Epidermal melanocyte (primary cell): ENCODE data around the gene UBQLN4.

Source experiments
- DNase-seq: peaks from one replicate; pipeline ENCODE4 v3.0.0; 2011; ENCODE audit warnings: low spot score; ENCODE audit not compliant: insufficient read length

The UBQLN4 gene

DNA sequence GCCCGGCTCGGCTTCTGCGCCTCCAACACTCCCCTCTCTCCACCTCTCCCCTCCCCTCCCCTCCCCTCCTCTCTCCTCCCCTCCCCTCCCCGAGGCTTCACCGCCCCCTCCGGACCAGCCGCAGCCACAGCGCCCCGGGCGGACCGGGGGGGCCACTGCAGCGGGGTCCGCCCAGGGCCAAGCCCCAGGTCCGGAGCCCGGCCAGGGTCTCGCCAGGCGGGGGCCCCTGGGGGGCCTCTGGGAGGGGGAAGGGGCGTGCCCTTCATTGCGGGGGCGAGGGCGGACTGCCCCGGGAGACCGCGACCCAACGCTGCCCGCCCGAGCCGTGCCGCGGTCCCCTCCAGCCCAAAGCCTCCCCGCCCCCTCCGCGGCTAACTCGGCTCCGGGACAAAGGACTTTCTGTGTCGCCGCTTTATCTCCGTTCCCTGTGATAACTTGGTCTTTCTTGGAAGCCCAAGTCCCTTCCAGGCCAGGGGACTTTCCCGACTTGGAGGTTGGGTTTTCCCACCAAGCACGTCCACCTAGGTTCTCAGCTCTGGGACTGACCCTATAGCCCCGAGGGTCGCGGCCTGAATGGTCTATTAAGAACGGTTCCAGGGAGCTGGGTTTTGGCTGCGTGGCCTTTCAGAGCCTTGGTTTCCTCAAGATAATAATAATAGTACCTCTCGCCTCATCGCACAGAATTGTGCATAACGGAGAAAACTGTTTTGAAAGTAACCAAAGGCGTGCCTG, at the start of gene UBQLN4:
Gene UBQLN4 (minus strand): TSS at position 31 of the 732 bp plus-strand sequence. CDS start 97 bp downstream, outside the sequence.
- peak; percentile 77 for DNase-seq

DNA sequence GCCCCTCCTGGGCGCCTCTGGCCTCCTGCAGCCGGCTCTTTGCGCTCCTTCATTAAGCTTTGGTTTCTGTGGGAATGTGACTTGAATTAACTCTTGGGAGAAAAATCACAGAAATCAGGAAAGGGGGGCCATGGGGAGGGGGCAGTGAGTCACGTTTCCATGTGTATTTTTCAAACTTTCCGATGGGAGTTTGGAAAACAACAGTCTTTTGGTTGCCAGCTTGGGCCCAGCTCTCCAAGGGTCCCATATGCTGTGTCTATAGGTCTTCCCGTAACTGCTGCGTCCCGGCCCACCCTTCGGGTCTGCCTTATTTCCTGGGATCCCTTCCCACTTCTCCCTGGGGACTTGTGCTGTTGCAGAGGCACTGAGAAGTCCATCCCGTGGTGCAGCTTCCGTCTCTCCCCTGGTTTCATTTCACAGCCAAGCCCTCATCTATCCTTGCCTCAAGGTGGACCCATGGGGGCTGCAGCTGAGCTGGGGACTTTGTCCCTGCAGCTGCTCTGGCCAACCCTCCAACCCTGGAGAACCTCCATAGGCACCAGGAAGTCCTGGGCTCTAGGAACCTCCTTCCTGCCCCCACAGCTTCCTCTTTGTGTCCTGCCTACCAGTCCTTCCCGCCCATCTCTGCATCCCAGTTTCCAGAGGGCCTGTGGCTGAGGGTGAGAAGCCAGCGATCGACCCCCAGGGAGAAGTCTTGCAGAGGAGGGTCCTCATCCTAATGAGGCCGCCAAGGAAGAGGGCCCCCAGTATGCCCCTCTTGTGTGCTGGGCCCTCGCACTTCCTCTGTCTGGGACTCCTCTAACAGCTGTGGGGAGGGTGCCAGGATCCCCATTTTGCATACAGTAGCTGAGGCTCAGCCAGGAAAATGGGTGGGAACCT, 49.3 kb upstream of the UBQLN4 start:
- no peak for DNase-seq

DNA sequence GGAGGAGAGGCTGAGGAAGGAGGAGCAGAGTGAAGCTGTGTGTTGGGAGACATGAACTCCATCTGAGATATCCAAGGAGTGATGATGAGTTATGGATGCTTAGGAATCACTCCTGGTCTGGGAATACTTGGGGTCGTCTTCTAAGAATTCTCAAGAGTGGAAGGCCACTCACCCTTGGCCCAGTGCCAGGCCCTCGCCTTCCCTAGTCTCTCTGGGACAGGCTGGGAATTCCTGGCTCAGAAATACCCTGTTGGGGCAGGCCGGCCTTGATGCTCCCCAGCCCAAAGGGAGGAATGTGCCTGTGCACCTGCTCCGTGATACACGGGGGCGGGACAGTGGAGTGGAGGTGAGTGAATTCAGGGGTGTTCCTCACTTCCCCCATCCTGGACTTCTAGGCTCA, 48.3 kb upstream of the UBQLN4 start:
- no peak for DNase-seq

DNA sequence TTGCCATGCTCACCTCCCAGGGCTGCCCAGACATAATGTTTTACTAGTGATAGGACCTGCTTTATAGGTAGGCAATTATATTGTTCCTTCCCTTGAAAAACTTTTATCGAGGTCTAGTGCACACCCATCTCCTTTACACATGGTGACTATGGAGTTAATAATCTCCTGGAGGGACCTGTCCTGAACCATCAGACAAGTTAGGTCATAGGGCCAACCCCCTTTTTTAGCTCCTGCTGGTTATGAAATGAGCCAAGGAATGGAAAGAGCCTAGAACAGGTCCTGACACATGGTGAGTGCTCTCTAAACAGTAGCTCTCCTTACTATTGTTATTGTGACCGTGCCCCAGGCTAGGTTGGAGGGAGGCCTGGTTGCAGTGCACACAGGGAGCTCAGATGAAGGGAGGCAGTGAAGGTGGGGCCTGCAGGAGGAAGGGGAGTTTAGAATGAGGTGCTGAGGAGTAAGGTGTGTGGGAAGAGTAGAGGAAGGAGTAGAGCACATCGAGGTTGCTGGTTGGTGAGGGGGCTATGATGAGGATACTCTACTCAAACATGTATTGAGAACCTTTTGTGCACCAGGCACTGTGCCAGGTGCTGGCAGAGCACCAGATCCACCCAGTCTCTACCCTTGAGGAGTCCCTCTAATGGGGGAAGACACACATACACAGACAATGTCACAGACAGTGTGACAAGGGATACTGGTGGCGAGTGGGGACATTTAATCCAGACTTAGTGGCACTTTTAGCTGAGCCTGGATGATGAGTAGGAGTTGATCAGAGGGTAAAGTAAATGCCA, 46.8 kb upstream of the UBQLN4 start:
- DNase-seq, result peak; percentile 14

DNA sequence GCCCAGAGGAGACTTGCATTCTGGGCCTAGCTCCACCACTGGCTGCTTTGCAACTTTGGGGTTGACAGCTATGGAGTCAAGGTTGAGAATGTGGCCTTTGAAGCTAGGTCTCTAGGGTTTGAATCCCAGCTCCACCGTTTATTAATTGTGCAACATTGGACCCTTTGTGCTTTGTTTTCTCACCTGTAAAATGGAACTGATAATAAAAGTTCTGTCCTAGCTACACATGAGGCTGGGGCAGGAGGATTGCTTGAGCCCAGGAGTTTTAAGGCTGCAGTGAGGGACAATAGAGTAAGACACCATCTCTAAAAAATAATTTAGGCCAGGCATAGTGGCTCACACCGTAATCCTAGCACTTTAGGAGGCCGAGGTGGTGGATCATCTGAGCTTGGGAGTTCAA, 45.7 kb upstream of the UBQLN4 start:
- DNase-seq, result no peak

DNA sequence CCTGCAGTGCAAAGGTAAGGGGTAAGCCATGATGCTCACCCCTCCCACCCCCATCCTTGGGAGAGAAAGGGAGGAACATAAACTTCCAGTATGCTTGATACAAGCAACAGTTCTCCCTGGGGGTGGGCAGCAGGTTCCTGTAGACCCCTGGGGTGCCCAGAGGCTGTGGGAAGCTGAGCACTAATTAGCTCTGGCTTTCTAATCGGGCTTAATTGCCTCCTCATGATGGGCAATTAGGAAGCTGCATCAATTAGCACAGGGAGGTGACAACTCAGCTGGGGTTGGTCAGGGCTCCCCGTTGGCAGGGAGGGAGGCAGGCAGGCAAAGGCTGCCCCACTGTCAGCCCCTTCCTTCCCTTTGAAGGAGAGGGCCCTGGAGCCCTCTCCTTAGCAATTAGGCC, 45.2 kb upstream of the UBQLN4 start:
- no peak for DNase-seq

DNA sequence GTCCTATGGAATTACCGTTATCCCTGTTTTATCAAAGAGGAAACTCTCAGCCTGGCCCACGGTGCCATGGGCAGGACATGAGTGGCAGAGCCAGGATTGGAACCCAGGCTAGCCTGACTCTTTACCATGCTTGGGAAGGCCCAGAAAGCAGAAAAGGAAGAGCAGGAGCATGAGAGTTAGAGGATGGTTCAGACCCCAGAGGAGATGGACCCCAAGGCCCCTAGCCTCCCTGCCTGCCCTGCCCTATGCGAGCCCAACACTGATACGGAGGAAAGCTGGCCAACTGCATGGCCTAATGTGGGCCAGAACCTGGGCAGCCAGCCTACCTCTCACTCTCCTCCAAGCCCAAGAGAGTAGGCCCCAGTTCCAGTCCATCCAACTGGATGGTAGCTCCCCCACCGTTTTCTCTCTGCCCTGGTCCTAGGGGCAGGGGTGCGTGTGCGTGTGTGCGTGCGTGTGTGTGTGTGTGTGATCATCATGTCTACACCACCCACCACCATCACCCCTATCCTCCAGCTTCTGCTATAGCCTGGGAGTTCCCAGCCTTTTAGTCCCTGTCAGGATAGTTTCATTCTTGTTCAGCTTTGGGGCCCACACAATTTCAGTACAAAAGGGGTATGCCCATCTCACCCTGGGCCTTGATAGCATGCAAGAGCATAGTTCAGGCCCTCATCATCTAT, 44.0 kb upstream of the UBQLN4 start:
- peak; percentile 0 for DNase-seq

DNA sequence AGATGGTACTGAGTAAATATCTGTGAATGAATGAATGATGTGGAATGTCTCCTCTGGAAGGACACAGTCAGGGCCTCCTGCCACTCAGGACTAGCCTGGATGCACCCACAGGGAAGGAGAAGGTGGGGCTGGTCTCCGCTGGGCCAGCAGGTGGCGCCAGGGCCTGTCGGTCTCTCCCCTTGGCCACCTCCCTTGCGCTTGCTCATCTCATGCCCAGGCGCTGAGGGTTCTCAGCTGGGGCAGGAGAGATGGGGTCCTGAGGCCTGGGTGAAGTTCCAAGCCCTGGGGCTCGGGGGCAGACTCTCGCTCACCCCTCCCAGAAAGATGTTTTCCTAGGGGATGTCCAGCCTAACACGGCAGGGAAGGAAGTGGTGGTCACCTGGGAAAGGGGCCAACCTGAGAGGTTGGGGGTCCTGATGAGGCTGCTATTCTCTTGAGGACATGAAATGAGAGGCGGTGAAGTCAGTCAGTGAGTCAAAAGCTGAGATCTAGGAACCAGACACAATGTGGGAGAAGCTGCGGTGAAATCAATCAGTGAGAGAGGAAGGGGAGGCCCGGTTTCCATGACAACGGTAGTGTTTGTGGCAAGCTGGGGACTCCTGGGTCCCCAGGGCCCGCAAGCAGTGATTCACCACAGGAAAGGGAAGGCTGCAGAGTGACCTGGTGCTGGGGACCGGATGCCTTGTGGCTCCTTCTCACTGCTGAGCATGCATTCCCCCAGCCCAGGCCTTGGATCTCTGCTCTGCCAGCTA, 43.2 kb upstream of the UBQLN4 start:
- DNase-seq, result peak; percentile 81

DNA sequence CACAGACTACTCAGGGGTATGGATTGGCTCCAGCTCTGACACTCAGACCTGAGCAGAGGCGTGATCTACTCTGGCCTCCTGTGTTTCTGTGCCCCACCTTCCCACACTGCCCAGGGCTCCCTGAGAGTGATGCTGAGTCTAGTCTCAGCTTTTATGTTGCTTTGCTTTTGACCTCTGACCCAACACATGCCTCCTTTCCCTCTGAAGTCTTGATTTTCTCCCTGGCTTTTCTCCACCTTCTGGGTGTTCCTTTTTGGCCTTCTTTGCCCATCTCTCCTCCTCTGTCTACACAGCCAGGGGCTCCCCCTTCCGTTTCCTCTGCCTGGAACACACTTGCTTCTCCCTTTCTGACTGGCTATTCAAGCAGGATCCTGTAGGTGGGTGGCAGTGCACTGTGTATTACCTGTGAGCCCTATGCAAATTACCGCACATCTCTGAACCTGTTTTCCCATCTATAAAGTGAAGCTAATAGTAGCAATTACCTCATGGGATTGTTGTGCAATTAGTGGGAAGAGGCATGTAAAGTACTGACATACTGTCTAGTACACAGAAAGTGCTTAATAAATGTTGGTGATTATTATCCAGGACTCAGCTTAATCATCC, 42.4 kb upstream of the UBQLN4 start:
- no peak for DNase-seq

DNA sequence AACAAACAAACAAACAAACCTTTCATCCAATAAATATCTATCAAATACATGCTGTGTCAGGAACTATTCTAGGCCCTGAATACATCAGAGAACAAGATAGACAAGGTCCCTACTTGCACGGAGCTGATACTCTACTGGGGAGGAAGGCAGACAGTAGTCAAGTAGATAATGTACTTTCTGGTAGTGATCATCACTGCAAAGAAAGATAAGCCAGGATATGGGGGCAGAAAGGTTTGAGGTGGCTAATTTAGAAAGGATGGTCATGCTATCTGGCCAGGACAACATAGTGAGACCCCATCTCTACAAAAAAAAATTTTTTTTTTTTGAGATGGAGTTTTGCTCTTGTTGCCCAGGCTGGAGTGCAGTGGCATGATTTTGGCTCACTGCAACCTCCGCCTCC, 38.0 kb upstream of the UBQLN4 start:
- no peak for DNase-seq

DNA sequence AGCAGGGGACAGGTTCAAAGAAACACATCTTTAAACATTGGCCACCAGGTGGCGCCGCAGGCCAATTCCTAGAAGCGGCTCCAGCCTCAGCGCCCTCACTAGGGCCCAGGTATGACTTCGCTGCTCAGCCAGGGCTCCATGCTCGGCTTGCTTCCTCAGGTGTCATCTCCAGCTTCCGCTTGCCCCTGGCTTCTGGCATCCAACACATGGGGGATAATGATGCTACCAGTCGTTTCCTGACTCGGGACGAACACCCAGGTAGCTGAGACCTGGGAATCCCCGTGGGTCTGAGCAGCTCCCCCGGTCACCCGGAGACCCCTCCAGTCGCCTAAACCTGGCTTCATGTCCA, 37.2 kb upstream of the UBQLN4 start:
- peak; percentile 62 for DNase-seq

DNA sequence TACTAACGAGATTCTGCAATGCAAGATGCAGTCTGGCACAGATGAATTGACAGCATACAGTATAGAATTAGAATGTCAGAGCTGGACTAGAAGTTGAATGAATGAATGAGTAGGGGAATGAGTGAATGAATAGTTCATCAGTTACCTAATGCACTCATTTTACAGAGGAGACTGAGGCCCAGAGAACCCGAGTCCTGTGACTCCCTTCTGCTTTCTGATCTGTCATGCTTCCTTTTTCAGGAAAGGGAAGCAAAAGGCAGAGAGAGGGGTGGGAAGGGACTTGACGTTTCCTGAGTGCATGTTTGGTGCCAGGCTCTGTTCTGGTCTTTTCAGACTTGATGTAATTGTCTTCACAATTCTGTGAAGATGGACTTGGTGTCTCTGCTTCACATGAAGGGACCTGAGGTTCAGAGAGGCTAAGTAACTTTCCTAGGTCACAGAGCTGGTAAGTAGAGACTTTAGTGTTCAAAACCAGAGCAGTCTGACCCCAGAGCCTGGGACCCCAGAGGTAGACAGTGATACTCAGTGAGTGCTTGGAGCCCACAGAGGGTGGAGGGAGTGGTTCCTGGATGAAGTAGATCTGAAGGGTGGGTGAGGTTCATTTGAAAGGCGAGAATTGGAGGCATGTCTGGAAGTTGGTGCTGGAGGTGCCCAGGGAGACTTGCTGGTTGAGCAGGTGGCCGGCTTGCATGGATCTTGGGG, 36.7 kb upstream of the UBQLN4 start:
- DNase-seq, result no peak

DNA sequence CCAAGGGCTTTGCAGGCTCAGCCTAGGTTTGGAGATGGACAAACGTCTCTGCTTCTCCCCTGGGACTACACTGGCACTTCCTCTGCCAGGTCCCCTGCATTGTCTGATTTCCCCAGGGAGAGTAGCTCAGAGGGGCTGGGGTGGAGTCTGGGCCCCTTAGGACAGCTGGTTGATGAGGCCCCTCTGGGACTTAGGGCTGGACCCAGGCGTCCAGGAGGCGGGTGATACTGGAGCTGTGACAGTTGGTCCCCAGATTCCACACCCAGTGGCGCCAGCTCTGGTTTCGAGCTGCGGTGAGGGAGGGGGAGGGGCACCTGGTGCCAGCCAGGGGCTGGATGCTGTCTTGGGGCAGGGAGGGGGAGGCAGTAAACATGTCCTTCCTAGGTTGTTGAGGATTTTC, 36.1 kb upstream of the UBQLN4 start:
- no peak for DNase-seq

DNA sequence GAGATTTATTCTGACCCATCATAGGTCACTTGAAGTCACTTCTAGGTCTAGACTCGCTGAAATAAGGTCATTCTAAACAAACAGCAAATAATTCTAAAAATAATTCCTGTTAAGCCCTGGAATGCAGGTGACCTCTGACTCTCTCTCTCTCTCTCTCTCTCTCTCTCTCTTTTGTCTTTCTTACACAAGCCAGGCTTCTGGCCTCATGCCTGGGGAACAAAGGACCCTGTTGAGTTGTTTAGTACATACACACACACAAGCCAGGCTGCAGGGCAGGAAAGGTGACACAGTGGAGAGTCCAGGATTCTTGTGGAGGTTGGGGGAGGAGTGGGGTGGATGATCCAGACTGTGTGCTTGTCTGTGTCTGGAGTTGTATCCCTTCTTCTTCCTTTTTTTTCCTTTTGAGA, 32.7 kb upstream of the UBQLN4 start:
- DNase-seq, result no peak

DNA sequence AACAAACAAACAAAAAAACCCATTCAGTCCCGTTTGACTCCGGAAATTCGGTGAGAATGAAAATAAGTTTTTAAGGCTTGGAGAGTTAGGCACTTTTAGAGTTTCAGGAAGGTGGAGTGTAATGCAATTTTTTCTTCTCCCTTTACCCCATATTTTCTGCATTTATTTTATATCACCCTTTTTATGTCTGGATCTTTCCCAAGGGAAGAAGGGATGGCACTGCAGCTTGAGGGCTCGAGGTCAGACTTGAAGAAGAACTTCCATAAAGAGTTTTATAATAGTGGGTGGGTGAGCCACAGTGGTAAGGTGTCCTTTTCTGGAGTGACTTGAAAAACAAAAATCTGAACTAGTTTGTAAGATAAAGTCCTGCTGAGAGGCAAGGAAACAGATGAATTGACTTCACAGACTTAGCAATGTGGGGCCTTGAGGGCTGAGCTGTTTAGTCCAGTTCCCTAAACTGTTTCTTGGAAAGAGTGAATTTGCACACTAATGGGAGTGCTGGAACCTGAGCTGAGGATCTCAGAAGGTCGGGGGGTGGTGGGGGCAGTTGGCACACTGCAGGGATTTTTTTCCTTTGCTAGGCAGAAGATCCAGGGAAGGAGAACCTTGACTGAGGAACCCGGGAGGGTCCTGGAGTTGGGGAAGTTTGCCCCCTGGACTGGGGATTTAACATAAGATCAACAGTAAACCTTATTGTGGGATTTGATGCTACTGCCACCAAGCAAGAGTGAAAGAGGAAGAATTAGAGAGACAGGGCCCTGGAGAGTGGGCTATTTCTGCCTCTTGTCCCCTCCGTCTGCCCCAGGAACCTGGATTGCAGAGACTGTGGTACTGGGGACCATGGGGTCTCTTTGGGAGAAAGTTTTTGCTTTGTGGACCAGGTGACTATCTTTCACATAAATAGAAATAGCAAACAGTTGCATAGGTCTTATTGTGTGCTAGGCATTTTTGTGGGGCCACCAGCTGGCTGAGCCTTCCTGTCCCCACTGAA, 30.5 kb upstream of the UBQLN4 start:
- DNase-seq, result no peak

DNA sequence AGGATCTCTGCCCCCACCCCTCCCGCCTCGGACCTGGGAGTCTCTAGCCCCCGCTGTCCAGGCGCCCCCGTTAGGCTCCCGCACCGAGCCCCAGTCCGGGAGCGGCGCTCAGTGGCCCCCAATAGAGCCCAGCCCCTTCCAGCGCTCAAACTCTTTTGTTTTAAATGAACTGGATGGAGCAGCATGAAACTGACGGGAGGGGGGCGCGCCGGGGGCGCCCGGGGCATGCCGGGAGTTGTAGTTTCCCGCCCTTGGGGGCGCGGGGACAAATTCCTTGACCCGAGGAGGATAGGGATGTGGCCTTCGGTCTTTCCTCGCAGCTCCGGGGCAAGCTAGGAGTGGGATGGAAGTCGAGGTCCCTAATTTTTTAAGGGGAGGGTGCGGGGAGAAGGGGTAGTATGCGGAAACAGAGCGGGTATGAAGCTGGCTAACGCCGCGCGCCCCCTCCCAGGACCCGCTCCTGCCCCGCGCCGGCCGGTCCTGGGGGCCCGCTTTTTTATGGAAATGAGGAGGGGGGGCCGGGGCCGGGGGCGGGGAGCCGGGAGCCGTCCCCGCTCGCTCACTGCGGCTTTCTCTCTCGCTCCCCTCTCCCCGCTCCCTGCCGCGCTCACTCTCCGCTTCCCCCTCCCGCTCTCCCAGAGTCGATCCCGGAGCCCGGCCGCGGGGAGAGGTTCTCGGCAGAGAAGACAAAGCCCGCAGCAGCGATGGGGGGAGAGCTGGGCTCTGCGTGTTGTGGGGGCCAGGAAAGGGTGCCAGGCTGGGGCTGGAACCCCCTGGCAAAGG, 28.9 kb upstream of the UBQLN4 start, which contains the start of gene MEX3A:
Gene MEX3A (minus strand): TSS at position 157 of the 783 bp plus-strand sequence. CDS start 467 bp downstream, outside the sequence.
- peak; percentile 95 for DNase-seq

DNA sequence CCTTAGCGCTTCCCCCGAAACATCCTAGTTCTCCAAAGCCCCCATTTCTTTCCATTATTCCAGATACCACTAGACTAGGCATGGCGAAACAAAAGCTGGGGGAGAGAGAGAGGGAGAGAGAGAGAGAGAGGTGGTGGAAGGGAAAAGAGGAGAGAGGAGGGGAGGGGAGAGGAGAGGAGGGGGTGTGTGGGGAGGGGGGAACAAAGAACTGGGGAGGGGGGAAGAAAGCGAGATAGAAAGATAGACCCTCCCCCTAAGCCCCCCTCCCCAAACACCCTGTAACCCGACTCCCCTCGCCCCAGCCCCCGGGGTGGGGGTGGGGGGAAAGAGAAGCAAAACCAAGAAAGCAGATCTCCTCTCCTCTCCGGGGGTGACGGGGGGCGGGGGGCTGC, 28.3 kb upstream of the UBQLN4 start:
- no peak for DNase-seq
